ENCODE results near the gene KCNJ14.

The KCNJ14 gene

GRCh38 chr19:48445606-48446481, 9.5 kb upstream of the KCNJ14 start, which contains the start of gene GRWD1:
Gene GRWD1 (plus strand): TSS chr19:48445983. CDS start chr19:48446006, 23 bp downstream.
- peak; percentile 71 to 85 (median 82) for DNase-seq

GRCh38 chr19:48446579-48446978, 8.8 kb upstream of the KCNJ14 start:
- no peak for DNase-seq

GRCh38 chr19:48448563-48448962, 6.8 kb upstream of the KCNJ14 start:
- DNase-seq, result no peak

DNA sequence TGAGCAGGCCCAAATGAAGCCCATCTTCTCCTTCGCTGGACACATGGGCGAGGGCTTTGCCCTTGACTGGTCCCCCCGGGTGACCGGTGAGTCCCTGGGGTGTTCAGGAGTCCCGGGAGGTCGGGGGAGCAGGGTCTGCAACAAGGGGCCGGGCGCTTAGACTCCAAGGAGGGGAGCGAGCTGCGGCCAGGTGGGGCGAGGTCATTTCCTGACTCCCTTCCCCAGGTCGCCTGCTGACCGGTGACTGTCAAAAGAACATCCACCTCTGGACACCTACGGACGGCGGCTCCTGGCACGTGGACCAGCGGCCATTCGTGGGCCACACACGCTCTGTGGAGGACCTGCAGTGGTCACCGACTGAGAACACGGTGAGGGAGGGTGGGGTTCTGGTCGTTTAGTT, 4.9 kb upstream of the KCNJ14 start:
- no peak for DNase-seq

- no peak for DNase-seq
Observed at GRCh38 chr19:48450863-48451262, 4.5 kb upstream of the KCNJ14 start.

DNA sequence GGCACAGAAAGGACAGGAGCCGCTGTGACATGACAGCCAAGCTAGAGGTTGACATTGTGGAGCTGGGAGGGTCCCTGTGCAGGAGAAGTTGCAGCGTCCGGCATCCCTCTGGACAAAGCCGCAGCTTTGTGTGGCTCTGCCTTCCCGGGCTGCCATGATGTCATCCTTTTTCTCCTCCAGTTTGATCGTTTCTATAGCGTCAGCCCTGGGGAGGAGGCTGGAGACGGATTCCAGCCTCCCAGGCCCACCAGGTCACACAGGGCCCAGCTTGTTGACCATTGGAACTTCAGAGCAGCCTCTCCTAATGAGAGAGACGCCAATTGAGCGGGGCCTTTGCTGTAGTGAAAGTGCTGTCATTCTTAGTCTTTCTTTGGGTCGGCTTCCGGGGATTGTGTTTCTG, 3.8 kb upstream of the KCNJ14 start:
- DNase-seq, result no peak

DNA sequence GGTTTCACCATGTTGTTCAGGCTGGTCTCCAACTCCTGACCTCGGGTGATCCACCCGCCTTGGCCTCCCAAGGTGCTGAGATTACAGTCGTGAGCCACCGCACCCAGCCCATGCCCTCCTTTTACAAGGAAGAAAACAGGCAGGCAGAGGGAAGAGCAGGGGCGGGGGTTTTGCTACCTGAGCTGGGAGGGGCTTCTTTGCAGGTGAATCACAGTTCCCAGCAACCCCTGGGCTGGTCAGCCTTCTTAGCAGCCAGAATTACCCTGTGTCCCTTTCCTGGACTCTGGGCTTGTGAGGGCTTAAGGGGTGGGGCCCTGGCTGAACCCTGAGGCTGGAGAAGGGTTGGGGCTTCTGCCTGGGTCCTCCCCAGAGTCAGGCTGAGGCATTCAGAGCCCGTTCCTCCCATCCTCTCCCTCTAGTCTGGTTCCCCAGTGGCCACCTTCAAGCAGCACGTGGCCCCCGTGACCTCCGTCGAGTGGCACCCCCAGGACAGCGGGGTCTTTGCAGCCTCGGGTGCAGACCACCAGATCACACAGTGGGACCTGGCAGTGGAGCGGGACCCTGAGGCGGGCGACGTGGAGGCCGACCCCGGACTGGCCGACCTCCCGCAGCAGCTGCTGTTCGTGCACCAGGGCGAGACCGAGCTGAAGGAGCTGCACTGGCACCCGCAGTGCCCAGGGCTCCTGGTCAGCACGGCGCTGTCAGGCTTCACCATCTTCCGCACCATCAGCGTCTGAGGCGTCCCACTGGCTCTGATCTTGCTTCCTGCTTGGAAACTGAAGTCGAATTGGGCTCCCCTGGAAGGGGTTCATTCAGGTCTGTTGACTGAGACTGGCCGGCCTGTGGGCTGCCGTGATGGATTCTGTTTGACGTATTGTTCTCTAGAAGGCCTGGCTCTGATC, 2.8 kb upstream of the KCNJ14 start:
- DNase-seq, result no peak

- DNase-seq, result no peak
Observed at GRCh38 chr19:48454150-48454730, 1.1 kb upstream of the KCNJ14 start.

GRCh38 chr19:48455908-48456562, 661 bp downstream of the KCNJ14 start:
- no peak for DNase-seq

DNA sequence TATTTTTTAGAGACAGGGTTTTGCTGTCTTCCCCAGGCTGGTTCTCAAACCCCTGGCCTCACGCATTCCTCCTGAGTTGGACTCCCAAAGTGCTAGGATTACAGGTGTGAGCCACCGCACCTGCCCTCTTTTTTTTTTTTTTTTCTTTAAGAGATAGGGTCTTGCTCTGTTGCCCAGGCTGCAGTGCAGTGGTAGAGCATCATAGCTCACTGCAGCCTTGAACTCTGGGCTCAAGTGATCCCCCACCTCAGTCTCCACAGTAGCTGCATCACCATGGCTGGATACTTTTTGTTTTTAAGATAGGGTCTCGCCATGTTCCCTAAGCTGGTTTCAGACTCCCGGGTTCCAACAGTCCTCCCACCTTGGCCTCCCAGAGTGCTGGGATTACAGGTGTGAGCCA, 1.5 kb downstream of the KCNJ14 start:
- no peak for DNase-seq

- DNase-seq, result no peak
Observed at GRCh38 chr19:48458016-48458415, 2.6 kb downstream of the KCNJ14 start.

- DNase-seq, result no peak
Observed at GRCh38 chr19:48461651-48461981, 6.2 kb downstream of the KCNJ14 start.

DNA sequence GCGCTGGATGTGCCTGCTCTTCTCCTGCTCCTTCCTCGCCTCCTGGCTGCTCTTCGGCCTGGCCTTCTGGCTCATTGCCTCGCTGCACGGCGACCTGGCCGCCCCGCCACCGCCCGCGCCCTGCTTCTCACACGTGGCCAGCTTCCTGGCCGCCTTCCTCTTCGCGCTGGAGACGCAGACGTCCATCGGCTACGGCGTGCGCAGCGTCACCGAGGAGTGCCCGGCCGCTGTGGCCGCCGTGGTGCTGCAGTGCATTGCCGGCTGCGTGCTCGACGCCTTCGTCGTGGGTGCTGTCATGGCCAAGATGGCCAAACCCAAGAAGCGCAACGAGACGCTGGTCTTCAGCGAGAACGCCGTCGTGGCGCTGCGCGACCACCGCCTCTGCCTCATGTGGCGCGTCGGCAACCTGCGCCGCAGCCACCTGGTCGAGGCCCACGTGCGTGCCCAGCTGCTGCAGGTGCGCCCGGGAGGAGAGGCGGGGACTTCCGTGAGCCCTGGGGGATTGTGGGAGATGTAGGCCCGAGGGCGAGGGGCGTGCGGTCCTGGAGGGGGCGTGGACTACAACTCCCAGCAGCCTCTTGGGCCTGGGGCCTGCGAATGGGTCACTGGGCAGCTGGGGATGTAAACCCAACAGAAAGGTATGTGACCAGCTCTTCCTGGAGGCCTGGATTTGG, 6.7 kb downstream of the KCNJ14 start:
- no peak for DNase-seq

- DNase-seq, result no peak
Observed at GRCh38 chr19:48465215-48465614, 9.8 kb downstream of the KCNJ14 start.

GRCh38 chr19:48466561-48467325, 11.4 kb downstream of the KCNJ14 start:
- no peak for DNase-seq

- peak; percentile 94 to 98 (median 96) for DNase-seq
Observed at GRCh38 chr19:48468772-48469288, 13.5 kb downstream of the KCNJ14 start.

- peak in 3 of 4 experiments; percentile 45 to 68 (median 59) for DNase-seq
Observed at GRCh38 chr19:48469289-48469881, 14.0 kb downstream of the KCNJ14 start, which contains the start of gene CYTH2. Gene CYTH2 (plus strand): TSS chr19:48469369. CDS start chr19:48469508, 139 bp downstream.

- no peak for DNase-seq
Observed at GRCh38 chr19:48469934-48470680, 14.7 kb downstream of the KCNJ14 start.

GRCh38 chr19:48470856-48471255, 15.5 kb downstream of the KCNJ14 start:
- DNase-seq, result no peak

- no peak for DNase-seq
Observed at GRCh38 chr19:48471836-48472235, 16.5 kb downstream of the KCNJ14 start.

All from activated naive CD4-positive, alpha-beta T cell (primary cell).